Measurements from ENCODE around the gene TBC1D3B.
"Not testable (repeated sequence)": the region's sequence is repeated elsewhere in the genome, so short reads cannot be mapped to it uniquely, and the experiment has no call there.

The TBC1D3B gene

DNA sequence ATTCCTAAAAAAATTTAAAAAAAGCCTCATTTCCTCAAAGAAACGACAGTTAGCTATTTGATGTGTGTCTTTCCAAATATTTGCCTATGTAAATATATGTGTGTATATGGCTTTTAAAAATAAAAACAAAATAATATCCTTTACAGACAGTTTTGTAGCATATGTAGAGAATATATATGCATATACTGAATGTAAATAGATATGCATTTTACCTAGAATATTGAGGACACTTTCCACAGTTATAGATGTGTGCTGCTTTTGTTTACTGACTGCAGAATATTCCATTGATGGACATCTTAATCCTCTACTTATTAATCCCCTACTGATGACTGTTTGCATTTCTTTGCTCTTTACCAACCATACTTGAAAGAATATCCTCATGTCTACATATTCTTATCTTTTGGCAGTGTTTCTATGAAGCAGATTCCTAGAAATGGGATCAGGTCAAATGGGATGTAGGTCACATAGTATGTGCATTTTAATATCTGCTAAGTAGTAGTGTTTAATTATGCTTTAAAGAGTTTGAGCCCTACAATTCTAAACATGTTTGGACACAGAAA lies 16.9 kb upstream of the TBC1D3B start:
- in situ Hi-C loops (cut with MboI; ENCODE audit: low sequenced_read_pairs, unreplicated experiment), result no loop called here
- TF ChIP-seq CTCF (IDR thresholded peaks at IDR 0.05; ENCODE audit: borderline replicate concordance, control extremely low read depth, extremely low read depth, insufficient read depth, missing control alignments), result no peak
- DNase-seq (ENCODE audit: low spot score), result no peak

DNA sequence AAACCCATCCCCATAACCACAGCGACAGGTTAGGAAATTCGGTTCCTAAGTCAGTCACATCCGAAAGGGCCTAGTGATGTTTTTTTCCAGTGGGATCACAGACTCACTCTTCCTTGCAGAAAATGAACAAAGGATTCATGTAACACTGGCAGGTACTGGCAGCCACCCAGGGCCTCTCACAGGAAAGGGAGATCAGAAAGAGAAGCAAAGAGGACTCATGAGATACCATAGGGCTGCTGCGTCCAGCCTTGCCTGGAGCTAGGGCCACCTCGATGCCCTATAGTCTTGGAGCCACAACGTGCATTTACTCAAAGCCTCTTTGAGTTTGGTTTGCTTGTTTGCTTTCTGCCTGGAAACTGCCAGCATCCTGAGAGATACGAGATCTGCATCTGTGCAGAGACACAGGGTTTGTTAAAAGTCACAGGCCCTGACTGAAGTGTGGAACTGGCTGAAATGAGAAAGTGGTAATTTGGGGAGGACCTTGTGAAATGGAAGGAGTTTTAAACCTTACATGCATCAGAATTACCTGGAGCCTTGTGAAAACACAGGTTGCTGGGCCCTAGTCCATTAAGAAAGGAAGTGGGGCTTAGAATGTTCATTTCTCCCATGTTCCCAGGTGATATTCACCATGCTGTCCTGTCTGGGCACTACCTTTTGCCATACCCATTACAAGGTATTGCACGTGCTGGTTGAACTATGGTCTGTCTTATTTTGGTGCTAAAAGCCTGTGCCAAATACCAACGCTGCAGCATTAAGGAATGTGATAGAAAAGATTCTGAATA lies 14.3 kb upstream of the TBC1D3B start:
- DNase-seq (ENCODE audit: low spot score); in situ Hi-C loops (cut with MboI; ENCODE audit: low sequenced_read_pairs, unreplicated experiment): not testable (repeated sequence)

DNA sequence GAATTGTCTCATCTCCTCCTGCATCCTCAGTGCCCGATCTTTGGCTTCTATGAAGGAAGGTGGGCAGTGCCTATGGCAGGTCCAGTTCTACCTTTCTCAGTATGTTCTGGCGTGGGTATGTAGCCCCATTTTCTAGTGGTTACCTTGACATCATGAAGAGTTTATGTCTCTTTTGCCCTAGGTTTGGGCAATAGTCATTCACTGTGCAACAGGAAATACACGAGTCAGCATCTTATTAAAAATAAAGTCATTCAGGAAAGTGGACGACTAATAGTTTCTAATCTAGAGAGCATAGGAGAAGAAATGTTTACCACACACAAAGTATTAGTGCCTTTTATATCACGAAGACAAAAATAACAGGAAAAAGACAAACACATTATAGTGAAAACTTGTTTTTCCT lies 13.6 kb upstream of the TBC1D3B start:
- in situ Hi-C loops (cut with MboI; ENCODE audit: low sequenced_read_pairs, unreplicated experiment); DNase-seq (ENCODE audit: low spot score): not testable (repeated sequence)

DNA sequence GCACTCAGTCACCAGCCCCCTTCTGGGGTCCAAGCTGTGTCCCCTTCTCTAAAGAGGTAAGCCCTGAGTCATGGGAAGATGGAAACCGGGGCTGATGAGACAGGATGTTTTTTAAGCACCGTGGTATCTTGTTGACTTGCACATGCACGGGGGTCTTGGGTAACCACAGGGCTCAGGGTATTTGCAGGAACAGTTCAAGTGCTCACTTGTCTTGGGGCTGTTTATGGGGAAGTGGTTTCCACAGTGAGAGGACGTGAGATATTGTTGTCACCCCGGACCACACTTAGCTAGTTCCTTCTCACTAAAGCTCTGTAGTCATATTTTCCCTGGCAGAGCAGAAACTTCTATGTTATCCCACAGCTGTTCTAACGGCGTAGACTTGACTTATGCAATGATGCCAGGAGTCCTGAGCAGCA lies 12.5 kb upstream of the TBC1D3B start:
- peak; percentile 46 for DNase-seq (ENCODE audit: low spot score)
- TF ChIP-seq CTCF (IDR thresholded peaks at IDR 0.05; ENCODE audit: borderline replicate concordance, control extremely low read depth, extremely low read depth, insufficient read depth, missing control alignments), result no peak
- in situ Hi-C loops (cut with MboI; ENCODE audit: low sequenced_read_pairs, unreplicated experiment), result no loop called here

DNA sequence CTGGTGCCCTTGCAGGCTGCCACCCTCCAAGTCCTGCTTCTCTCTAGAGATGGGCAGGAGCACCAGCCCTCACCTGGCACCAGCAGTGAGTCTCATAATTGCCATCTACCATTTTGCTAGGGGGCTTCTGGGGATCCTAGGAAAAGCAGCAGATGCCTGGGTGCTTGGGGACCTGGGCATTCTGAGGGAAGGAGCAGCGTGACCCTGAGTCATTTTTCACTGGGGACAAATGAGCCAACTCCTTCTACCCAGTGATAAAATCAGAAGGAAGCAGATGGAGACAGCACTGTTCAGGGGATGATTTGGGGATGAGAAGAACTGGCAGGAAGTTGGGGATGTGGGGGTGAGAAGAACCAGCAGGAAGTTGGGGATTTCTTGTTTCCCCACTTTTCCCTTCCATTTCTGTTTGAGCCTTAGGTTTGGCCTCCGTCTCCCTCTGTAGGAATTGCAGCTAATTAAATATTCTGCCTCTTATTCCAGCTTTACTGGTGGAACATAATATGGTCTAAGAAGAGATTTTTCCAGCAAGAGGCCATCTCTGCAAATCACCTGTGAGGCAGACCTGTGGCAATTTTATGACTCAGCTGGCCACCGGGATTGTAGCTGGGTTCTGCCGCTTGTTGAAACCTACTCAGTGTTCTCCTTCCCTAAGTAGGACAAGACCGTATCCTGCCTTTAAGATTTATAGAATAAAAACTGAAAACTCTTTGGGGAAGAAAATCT lies 11.7 kb upstream of the TBC1D3B start:
- in situ Hi-C loops (cut with MboI; ENCODE audit: low sequenced_read_pairs, unreplicated experiment), result not testable (repeated sequence)

DNA sequence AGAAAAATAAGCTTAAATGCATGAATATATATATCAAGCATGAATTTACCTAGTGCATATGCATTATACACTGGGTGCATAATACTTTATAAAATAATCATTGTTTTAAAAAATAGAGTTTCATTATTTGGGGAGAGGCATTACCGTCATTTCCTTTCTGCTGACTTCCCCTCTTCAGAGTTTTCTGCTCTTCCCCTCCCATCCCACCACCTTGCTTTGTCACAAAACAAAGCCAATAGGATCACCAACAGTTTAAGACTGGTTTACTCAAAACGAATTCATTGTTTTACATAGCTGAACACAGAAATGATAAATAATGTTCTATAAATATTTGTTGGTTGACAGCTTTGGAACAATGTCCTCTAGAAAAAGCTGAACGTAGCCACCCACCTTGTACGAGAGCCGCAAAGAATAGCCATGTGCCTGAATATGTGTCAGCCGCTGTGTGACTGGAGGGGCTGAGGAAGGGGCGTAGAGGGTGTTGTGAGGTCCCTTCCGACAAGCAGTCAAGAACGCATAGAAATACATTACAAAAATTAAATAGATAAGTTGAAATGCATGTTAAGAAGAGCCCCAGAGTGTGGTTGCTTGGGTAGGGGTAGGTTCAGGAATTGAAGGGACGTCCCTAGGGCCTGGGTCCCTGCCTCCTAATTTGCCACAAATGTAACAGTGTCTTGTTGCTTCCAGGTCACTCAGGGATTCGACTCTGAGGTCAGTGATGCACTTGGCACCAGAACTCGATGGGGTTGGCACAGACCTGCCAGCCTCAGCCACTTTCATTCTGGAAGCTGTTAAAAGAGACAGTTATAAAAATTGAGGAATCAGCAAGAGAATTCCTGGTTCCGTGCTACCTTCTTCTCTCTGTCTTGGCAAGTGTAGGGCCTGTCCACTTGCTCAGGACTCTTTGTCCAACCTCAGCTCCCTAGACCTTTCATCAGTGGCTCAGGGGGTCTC lies 10.7 kb upstream of the TBC1D3B start:
- in situ Hi-C loops (cut with MboI; ENCODE audit: low sequenced_read_pairs, unreplicated experiment); DNase-seq (ENCODE audit: low spot score): not testable (repeated sequence)

More for the DNA sequence above, 11.7 kb upstream of the TBC1D3B start:
- not testable (repeated sequence) for DNase-seq (ENCODE audit: low spot score)

DNA sequence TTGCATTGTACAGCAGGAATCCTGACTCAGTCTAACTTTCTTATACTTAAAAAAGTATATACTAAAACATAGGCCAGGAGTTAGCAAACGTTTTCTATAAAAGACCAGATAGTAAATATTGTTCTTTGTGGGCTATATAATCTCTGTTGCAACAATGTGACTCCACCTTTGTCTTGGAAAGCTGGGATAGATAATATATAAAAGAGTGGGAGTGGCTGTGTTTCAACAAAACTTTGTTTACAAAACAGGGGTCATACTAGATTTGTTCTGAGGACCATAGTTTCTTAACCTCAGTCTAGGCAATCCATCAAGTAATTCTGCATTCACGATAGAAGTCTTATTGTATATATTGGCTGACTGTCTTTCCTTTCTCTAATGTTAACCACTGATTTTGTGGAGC lies 9.0 kb upstream of the TBC1D3B start:
- no peak for TF ChIP-seq CTCF (IDR thresholded peaks at IDR 0.05; ENCODE audit: borderline replicate concordance, control extremely low read depth, extremely low read depth, insufficient read depth, missing control alignments)
- DNase-seq (ENCODE audit: low spot score), result no peak
- in situ Hi-C loops (cut with MboI; ENCODE audit: low sequenced_read_pairs, unreplicated experiment), result no loop called here

GRCh38 chr17:36184023-36184765 lies 7.8 kb upstream of the TBC1D3B start:
- in situ Hi-C loops (cut with MboI; ENCODE audit: low sequenced_read_pairs, unreplicated experiment), result no loop called here
- no peak for TF ChIP-seq CTCF (IDR thresholded peaks at IDR 0.05; ENCODE audit: borderline replicate concordance, control extremely low read depth, extremely low read depth, insufficient read depth, missing control alignments)
- no peak for DNase-seq (ENCODE audit: low spot score)

Data from GM13976 (cell line).